NOMO-1 (cell line): Measurements from ENCODE around the gene SYT7.

Experiments
- DNase-seq, 2 experiments: peaks; one replicate each; lab custom pipeline; 2025; ENCODE audit not compliant: unreplicated experiment in 2 of 2; lab: John Stamatoyannopoulos, UW

The SYT7 gene

GRCh38 chr11:61522881-61523280 lies 58.0 kb downstream of the SYT7 start:
- DNase-seq, result no peak

GRCh38 chr11:61518032-61518795 lies 62.7 kb downstream of the SYT7 start:
- DNase-seq, result no peak

GRCh38 chr11:61516675-61517572 lies 64.0 kb downstream of the SYT7 start:
- no peak for DNase-seq

GRCh38 chr11:61516191-61516590 lies 64.7 kb downstream of the SYT7 start:
- DNase-seq, result no peak

- DNase-seq, result no peak
Measured at GRCh38 chr11:61515686-61516085, 65.2 kb downstream of the SYT7 start.

GRCh38 chr11:61514050-61514917 lies 66.6 kb downstream of the SYT7 start:
- DNase-seq, result no peak

GRCh38 chr11:61513143-61513765 lies 67.6 kb downstream of the SYT7 start:
- DNase-seq, result no peak

GRCh38 chr11:61512435-61512834 lies 68.4 kb downstream of the SYT7 start:
- DNase-seq, result no peak

GRCh38 chr11:61511383-61511782 lies 69.5 kb downstream of the SYT7 start:
- DNase-seq, result no peak

- no peak for DNase-seq
Measured at GRCh38 chr11:61510974-61511373, 69.9 kb downstream of the SYT7 start.

- DNase-seq, result no peak
Measured at GRCh38 chr11:61510166-61510919, 70.5 kb downstream of the SYT7 start.

- DNase-seq, result peak; percentile 81 to 90
Measured at GRCh38 chr11:61509043-61510029, 71.5 kb downstream of the SYT7 start.

GRCh38 chr11:61507962-61508861 lies 72.7 kb downstream of the SYT7 start, which contains the start of gene LRRC10B:
Gene LRRC10B (plus strand): TSS chr11:61508749. CDS start chr11:61508999, 250 bp downstream.
- DNase-seq, result peak; percentile 83 to 86

GRCh38 chr11:61507012-61507768 lies 73.7 kb downstream of the SYT7 start:
- no peak for DNase-seq

GRCh38 chr11:61505640-61506155 lies 75.2 kb downstream of the SYT7 start:
- DNase-seq, result no peak

GRCh38 chr11:61505106-61505505 lies 75.8 kb downstream of the SYT7 start:
- DNase-seq, result no peak
